Thoracic aorta (tissue), 2 donors: ENCODE measurements around the gene CNTN4. TPM values are rescaled to one million over a fixed set of nuclear protein-coding genes. Genes with fewer than 3 reads are reported as not detected.

Experiments used
- ATAC-seq: fragments of 150-250 bp; one replicate; pipeline ENCODE4 v1.8.0; 2017; ENCODE audit warnings: low read depth; ENCODE audit not compliant: insufficient number of reproducible peaks, low FRiP score
- DNase-seq: peaks from one replicate; pipeline ENCODE4 v3.0.0-alpha.2; 2020; ENCODE audit warnings: low spot score
- H3K27ac ChIP-seq, 2 donors: fragments of 200-600 bp; sonication (generic); 1 replicate in 1 of 2; 2 replicates in 1 of 2; pipeline ENCODE4 v1.5.1; 2016; ENCODE audit warnings: mild to moderate bottlenecking in 2 of 2, moderate library complexity in 2 of 2
- H3K27me3 ChIP-seq: fragments of 200-600 bp; sonication (generic); replicated peaks from 2 replicates; pipeline ENCODE4 v1.6.0; 2016; ENCODE audit warnings: mild to moderate bottlenecking; ENCODE audit not compliant: insufficient read depth
- H3K36me3 ChIP-seq: fragments of 200-600 bp; sonication (generic); one replicate; pipeline ENCODE4 v1.5.1; 2016
- H3K4me1 ChIP-seq, 2 donors: fragments of 200-600 bp; sonication (generic); 1 replicate in 1 of 2; 2 replicates in 1 of 2; pipeline versions ENCODE4 v1.5.1 to v1.6.0; 2016; ENCODE audit warnings: low read depth in 2 of 2, mild to moderate bottlenecking in 1 of 2; ENCODE audit not compliant: control insufficient read depth in 1 of 2
- H3K4me3 ChIP-seq: fragments of 200-600 bp; sonication (generic); 2 replicates; pipeline ENCODE4 v1.5.1; 2016; ENCODE audit warnings: mild to moderate bottlenecking
- H3K9me3 ChIP-seq: fragments of 200-600 bp; sonication (generic); 2 replicates; pipeline ENCODE4 v1.5.1; 2016
- total RNA-seq, 2 donors: library from RNA; depleted of rRNA; stranded (reverse); fragments of >200 nt; gene quantifications; one replicate each; pipeline versions ENCODE4 v1.1.0 to v1.2.3, GENCODE V29; 2016
- TF ChIP-seq, protein P1 (sequence below): fragments of 200-600 bp; sonication (generic); IDR thresholded peaks from one replicate; pipeline ENCODE4 v1.5.1; 2019; ENCODE audit warnings: antibody characterized with exemption

CNTN4 gene
- total RNA-seq, 2 donors from 2014 or later, result 103 to 116 TPM

DNA sequence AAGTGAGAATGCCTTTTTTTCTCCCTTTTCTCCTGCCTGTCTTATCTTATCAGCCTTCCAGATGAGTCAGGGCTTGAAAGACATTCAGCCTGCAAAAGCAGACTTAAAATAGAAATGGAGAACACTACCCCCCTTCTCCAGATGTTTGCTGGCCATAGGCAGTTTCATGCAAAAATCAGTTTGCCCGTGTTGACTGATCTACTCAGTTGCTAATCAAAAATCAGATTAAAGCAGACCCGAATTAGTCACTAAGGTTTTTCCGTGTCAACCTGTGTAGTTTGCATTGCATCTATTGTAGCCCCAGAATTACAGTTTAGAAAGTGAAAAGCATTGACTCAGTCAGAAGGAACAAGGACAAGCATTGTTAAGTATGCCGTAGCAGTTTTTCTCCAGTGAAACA is 955.3 kb downstream of the CNTN4 start:
- Histone ChIP-seq H3K9me3 (no peaks in the 10 kb centered on the region), H3K27ac (no peak overlapping the region), H3K4me3 (no peak overlapping the region), H3K4me1 (peaks cover 0 to 15% of the 10 kb centered on the region in 2 donors), H3K36me3 (no peaks in the 10 kb centered on the region), H3K27me3 (no peaks in the 10 kb centered on the region)
- TF ChIP-seq, protein P1, sequence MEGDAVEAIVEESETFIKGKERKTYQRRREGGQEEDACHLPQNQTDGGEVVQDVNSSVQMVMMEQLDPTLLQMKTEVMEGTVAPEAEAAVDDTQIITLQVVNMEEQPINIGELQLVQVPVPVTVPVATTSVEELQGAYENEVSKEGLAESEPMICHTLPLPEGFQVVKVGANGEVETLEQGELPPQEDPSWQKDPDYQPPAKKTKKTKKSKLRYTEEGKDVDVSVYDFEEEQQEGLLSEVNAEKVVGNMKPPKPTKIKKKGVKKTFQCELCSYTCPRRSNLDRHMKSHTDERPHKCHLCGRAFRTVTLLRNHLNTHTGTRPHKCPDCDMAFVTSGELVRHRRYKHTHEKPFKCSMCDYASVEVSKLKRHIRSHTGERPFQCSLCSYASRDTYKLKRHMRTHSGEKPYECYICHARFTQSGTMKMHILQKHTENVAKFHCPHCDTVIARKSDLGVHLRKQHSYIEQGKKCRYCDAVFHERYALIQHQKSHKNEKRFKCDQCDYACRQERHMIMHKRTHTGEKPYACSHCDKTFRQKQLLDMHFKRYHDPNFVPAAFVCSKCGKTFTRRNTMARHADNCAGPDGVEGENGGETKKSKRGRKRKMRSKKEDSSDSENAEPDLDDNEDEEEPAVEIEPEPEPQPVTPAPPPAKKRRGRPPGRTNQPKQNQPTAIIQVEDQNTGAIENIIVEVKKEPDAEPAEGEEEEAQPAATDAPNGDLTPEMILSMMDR, result no peak
- ATAC-seq (no peak), DNase-seq (no peak)

DNA sequence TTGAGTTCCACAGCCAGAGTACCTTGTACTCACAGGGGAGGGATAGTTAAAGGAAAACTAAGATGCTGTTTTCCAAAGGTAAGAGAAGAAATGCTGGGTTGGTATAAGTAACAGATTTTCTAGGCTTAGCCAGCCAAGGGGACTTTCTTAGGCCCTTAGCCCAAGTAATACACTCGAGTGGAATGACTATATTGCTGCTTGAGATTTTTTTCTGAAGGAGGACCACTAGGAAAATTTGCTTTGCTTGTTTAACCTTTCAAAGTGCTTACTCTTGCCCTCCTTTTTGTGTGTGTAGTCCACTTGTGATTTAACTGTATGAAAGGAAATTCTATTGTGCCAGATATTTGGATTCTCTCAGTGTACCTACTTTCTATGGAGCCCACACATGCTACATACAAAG is 961.0 kb downstream of the CNTN4 start:
- Histone ChIP-seq H3K4me1 (no peaks in the 10 kb centered on the region), H3K27me3 (no peaks in the 10 kb centered on the region), H3K4me3 (no peak overlapping the region), H3K36me3 (no peaks in the 10 kb centered on the region), H3K27ac (no peak overlapping the region), H3K9me3 (no peaks in the 10 kb centered on the region)
- no peak for DNase-seq
- no peak for ATAC-seq
- TF ChIP-seq, protein P1, result no peak

DNA sequence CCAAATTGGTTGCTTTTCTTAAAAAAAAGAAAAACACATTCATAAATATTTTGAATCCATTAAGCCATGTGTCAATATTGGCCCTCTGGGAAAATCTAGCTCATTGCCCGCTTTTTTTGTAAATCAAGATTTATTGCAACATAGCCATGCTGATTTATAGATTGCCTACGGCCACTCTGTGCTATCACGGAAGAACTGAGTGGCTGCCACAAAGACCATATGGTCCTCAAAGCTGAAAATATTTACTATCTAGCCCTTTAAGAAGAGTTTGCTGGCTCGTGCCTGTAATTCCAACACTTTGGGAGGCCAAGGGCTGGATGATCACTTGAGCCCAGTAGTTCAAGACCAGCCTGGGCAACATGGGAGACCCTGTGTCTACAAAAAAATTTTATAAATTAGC is 965.6 kb downstream of the CNTN4 start:
- Histone ChIP-seq H3K4me1 (no peaks in the 10 kb centered on the region), H3K27ac (no peak overlapping the region), H3K9me3 (no peaks in the 10 kb centered on the region), H3K36me3 (no peaks in the 10 kb centered on the region), H3K27me3 (no peaks in the 10 kb centered on the region), H3K4me3 (no peak overlapping the region)
- DNase-seq, result no peak
- TF ChIP-seq, protein P1, result no peak
- no peak for ATAC-seq

DNA sequence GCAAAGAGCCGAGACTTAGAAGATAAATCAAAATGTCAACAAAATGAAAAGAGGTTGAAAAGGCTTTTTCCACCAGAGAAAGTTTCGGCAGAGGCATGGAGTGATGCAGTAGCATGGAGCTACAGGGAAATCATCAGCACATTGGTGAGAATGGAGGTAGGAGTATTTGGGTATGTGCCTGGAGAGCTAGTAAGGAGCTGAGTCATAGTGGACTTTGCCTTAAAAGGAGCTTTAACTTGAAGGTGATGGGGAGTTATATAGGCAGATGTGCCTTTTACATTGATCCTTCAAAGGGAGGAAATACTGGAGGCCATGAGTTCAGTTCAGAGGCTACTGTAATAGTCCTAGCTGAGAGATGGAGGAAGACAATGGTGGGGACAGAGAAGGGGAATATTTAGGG is 967.2 kb downstream of the CNTN4 start:
- Histone ChIP-seq H3K36me3 (no peaks in the 10 kb centered on the region), H3K27ac (no peak overlapping the region), H3K27me3 (no peaks in the 10 kb centered on the region), H3K4me3 (no peak overlapping the region), H3K4me1 (no peaks in the 10 kb centered on the region), H3K9me3 (no peaks in the 10 kb centered on the region)
- TF ChIP-seq, protein P1, result no peak
- DNase-seq (no peak), ATAC-seq (no peak)

DNA sequence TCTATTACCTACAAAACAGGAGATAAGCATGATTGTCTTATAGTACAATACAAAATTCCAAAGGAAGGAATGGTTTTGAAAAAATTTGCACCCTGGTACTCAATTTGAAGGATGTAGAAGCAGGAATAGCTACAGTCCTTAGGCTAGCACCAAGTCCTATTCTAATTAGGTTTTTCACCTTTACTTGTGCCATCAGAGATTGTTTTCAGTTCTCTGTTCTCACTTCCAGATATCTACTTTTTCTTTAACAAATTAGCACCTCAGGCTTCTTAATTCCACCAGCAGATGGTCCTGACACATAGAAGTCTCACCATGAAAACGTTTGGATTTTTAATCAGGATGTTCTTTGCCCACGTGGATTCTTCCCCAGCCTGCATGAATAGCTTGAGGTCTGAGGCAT is 967.7 kb downstream of the CNTN4 start:
- no peak overlapping the region for H3K27ac ChIP-seq
- no peaks in the 10 kb centered on the region for H3K27me3 ChIP-seq
- no peak for ATAC-seq
- H3K9me3 ChIP-seq, result no peaks in the 10 kb centered on the region
- TF ChIP-seq, protein P1, result no peak
- DNase-seq, result no peak
- no peak overlapping the region for H3K4me3 ChIP-seq
- no peaks in the 10 kb centered on the region for H3K36me3 ChIP-seq
- no peaks in the 10 kb centered on the region for H3K4me1 ChIP-seq
